K562 (cell line): ENCODE data around the gene CHD5. TPM values are rescaled to one million over a fixed set of nuclear protein-coding genes. Genes with fewer than 3 reads are reported as not detected.

Experiments used
- ATAC-seq: fragments of 200-7000 bp; cut with Tn5 transposase; 3 replicates; pipeline ENCODE4 v1.9.1; 2020; ENCODE audit warnings: moderate library complexity
- BruUV-seq: library from RNA; stranded (reverse); fragments of 400-500 nt; replicated peaks from 2 replicates; lab custom pipeline; 2021; lab: Mats Ljungman, UMichigan
- CTCF ChIA-PET: fragments of 300-600 bp; formaldehyde crosslinking; extraction: SDS; loops from one replicate; lab custom pipeline; 2021; ENCODE audit warnings: low intra/inter-chr PET ratio; lab: Yijun Ruan, JAX
- POLR2A ChIA-PET: fragments of 300-600, 350-650 bp; sonication (Branson Sonifier 250); formaldehyde crosslinking; extraction: SDS; loops from one replicate; lab custom pipeline; 2021; ENCODE audit warnings: antibody characterized with exemption, inconsistent platforms; lab: Yijun Ruan, JAX
- DNase-seq, 4 experiments: peaks; one replicate each; pipeline versions ENCODE4 v3.0.0 to v3.0.0-alpha.2; 2011 to 2018; ENCODE audit warnings: low spot score in 3 of 4, mixed read lengths in 3 of 4; ENCODE audit errors: extremely low read depth in 1 of 4
- FAIRE-seq: peaks from 2 replicates; lab custom pipeline; 2011; peaks lifted over from hg19 to GRCh38; lab: Jason Lieb, UNC
- H2AFZ ChIP-seq: 2 replicates; pipeline ENCODE4 v1.6.0; 2011; ENCODE audit warnings: low read depth, low read length, control low read depth, inconsistent platforms
- H3K27ac ChIP-seq: fragments of 200-600 bp; 3 replicates; pipeline ENCODE4 v1.8.0; 2011; ENCODE audit warnings: low read depth, mild to moderate bottlenecking, control low read depth, inconsistent platforms, low read length, moderate library complexity, mixed read lengths; ENCODE audit errors: extremely low read depth
- H3K27me3 ChIP-seq, 2 experiments: fragments of 300-600 bp in 1 of 2; 2 replicates in 1 of 2; 3 replicates in 1 of 2; pipeline versions ENCODE4 v1.6.0 to v1.8.0; 2011; ENCODE audit warnings: inconsistent platforms in 2 of 2, low read length in 2 of 2, mild to moderate bottlenecking in 1 of 2, mixed read lengths in 1 of 2, moderate library complexity in 1 of 2; ENCODE audit not compliant: control insufficient read depth in 2 of 2, insufficient read depth in 2 of 2
- H3K36me3 ChIP-seq: fragments of 300-600 bp; 3 replicates; pipeline ENCODE4 v1.8.0; 2011; ENCODE audit warnings: mild to moderate bottlenecking, low read length, inconsistent platforms; ENCODE audit not compliant: control insufficient read depth, insufficient read depth
- H3K4me1 ChIP-seq, 2 experiments: fragments of 200-600 bp in 1 of 2; replicated peaks in 1 of 2; 2 replicates in 1 of 2; 3 replicates in 1 of 2; pipeline versions ENCODE4 v1.5.1 to v1.8.0; 2011; ENCODE audit warnings: inconsistent platforms in 2 of 2, low read length in 2 of 2, mild to moderate bottlenecking in 1 of 2, mixed read lengths in 1 of 2, moderate library complexity in 1 of 2; ENCODE audit not compliant: control insufficient read depth in 2 of 2, insufficient read depth in 2 of 2
- H3K4me2 ChIP-seq: 2 replicates; pipeline ENCODE4 v1.6.1; 2011; ENCODE audit warnings: low read length, control low read depth, inconsistent platforms, mixed read lengths; ENCODE audit not compliant: insufficient read depth
- H3K4me3 ChIP-seq: fragments of 200-600 bp; sonication (generic), shearing (Covaris generic); 2 replicates; pipeline ENCODE4 v1.5.1; 2016; ENCODE audit warnings: control low read depth, inconsistent platforms
- H3K79me2 ChIP-seq: fragments of 200-600 bp; 3 replicates; pipeline ENCODE4 v1.8.0; 2011; ENCODE audit warnings: low read length, inconsistent platforms; ENCODE audit not compliant: control insufficient read depth, insufficient read depth
- H3K9ac ChIP-seq, 2 experiments: 2 replicates each; pipeline versions ENCODE4 v1.6.0 to v1.6.1; 2011; ENCODE audit warnings: low read depth in 2 of 2, low read length in 2 of 2, control low read depth in 1 of 2, inconsistent platforms in 1 of 2, mild to moderate bottlenecking in 1 of 2, mixed read lengths in 1 of 2; ENCODE audit not compliant: insufficient read depth in 1 of 2
- H3K9me1 ChIP-seq: one replicate; pipeline ENCODE4 v1.6.0; 2011; ENCODE audit warnings: inconsistent platforms, mild to moderate bottlenecking, low read length, moderate library complexity; ENCODE audit not compliant: control insufficient read depth, insufficient read depth
- H3K9me3 ChIP-seq: replicated peaks from 2 replicates; pipeline ENCODE4 v1.5.1; 2011; ENCODE audit warnings: low read depth, low read length, inconsistent platforms; ENCODE audit not compliant: control insufficient read depth, insufficient read depth
- H4K20me1 ChIP-seq: replicated peaks from 2 replicates; pipeline ENCODE4 v1.6.1; 2011; ENCODE audit warnings: low read length, inconsistent platforms, mixed read lengths; ENCODE audit not compliant: control insufficient read depth, insufficient read depth
- BMI1 ChIP-seq: fragments of 150-350 bp; IDR thresholded peaks from 2 replicates; pipeline ENCODE4 v1.6.1; 2014; ENCODE audit warnings: low read length
- CHD1 ChIP-seq: fragments of 200-600 bp; sonication (generic); IDR thresholded peaks from one replicate; pipeline ENCODE4 v1.6.1; 2012; ENCODE audit warnings: mild to moderate bottlenecking, moderate library complexity, low read length, inconsistent platforms
- PCBP2 ChIP-seq: fragments of 200-400 bp; formaldehyde crosslinking; IDR thresholded peaks from 2 replicates; pipeline ENCODE4 v1.6.1; 2018; ENCODE audit warnings: low read length, low read depth, mild to moderate bottlenecking, moderate library complexity; ENCODE audit not compliant: poor library complexity, severe bottlenecking
- SMAD3 ChIP-seq: fragments of 450-650 bp; formaldehyde crosslinking; conservative IDR thresholded peaks from 2 replicates; pipeline ENCODE4 v1.4.0; 2020; ENCODE audit warnings: mild to moderate bottlenecking
- ZNF696 ChIP-seq: fragments of 250-450 bp; sonication (Bioruptor Pico); conservative IDR thresholded peaks from 2 replicates; pipeline ENCODE4 v1.4.0; 2020; ENCODE audit warnings: mild to moderate bottlenecking, moderate library complexity
- WGBS: fragments of 100-300 bp; shearing (Covaris generic); methylation state at CpG from one replicate; pipeline ENCODE4 v1.1.6; 2016; ENCODE audit warnings: low coverage, mixed read lengths; ENCODE audit not compliant: insufficient coverage; ENCODE audit errors: missing lambda C conversion rate; 5-methylcytosine and 5-hydroxymethylcytosine counted together
- in situ Hi-C: fragments of 300-500 bp; cut with MboI; formaldehyde crosslinking; loops from 4 replicates; pipeline ENCODE4 v1.15.0; 2018; ENCODE audit warnings: inconsistent platforms, mixed read lengths
- intact Hi-C: fragments of 100-400 bp; cut with micrococcal nuclease; formaldehyde crosslinking; loops from 2 replicates; pipeline ENCODE4 v1.14.2; 2022
- polyA plus RNA-seq, 8 experiments: library from polyadenylated mRNA; depleted of rRNA in 4 of 8; stranded (reverse) in 5 of 8; unstranded in 3 of 8; fragments of >200 nt; fragmentation: Nextera tagmentation in 2 of 8; fragmentation: Illumina TruSeq in 1 of 8; extraction: Ambion mirVana in 2 of 8; extraction: Trizol in 1 of 8; gene quantifications; 2 replicates each; pipeline versions ENCODE4 v1.2.1 to v1.2.3, GENCODE V29; 2011 to 2014; ENCODE audit warnings: inconsistent platforms in 1 of 8, missing spikeins in 1 of 8
- total RNA-seq, 7 experiments: library from RNA; depleted of rRNA in 6 of 7; stranded (reverse); fragments of >200 nt in 6 of 7; fragmentation: Illumina TruSeq in 2 of 7; extraction: Trizol in 2 of 7; gene quantifications; 2 replicates each; pipeline versions ENCODE4 v1.2.1 to v1.2.3, GENCODE V29; 2011 to 2021; ENCODE audit warnings: low replicate concordance in 1 of 7
- TF ChIP-seq, protein P1 (sequence below): fragments of 450-650 bp; formaldehyde crosslinking; IDR thresholded peaks from 2 replicates; pipeline ENCODE4 v1.4.0; 2020; ENCODE audit warnings: mild to moderate bottlenecking
- TF ChIP-seq, protein P2 (sequence below): fragments of 450-650 bp; formaldehyde crosslinking; IDR thresholded peaks from 2 replicates; pipeline ENCODE4 v1.4.0; 2022; ENCODE audit warnings: missing genetic modification characterization

Gene CHD5
- total and polyA plus RNA-seq, 9 of the 15 experiments (the other 6 are each of a cell fraction or from before 2014, with no cell fraction given), result 0.03 to 0.52 (median 0.11) TPM; not detected in 2

DNA sequence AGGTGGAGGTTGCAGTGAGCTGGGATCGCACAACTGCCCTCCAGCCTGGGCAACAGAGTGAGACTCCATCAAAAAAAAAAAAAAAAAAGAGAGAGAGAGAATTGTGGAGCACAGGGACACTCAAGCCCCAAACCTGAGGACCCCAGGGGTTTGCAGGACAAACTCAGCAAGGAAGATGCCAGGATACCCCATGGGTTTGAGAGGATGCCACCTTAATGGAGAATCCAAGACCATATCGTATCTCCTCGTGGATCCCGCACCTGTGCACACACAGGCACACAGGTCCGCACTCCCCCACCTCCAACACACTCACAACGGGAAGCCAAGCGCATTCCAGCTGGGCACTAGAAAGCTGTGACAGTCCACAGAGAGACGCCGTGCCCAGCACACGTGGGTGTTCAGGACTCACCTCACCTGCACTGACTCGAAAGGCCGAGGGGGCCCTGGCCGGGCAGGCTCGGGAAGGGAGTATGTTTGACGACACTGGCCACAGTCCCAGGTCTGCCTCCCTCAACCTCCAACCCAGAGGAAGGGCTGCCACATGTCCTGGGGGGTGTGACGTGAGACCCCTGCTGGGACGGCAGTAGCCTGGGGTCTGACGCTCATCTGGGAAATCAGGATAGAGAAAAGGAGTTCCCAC lies 11.1 kb downstream of the CHD5 start:
- Histone ChIP-seq H3K79me2 (no peaks in the 10 kb centered on the region), H3K4me3 (no peak overlapping the region), H4K20me1 (peaks cover 45% of the 10 kb centered on the region), H3K27me3 (peaks cover 39 to 74% of the 10 kb centered on the region in 2 experiments), H3K4me1 (peaks cover 0 to 33% of the 10 kb centered on the region in 2 experiments; a peak in 2 of 5 replicates), H3K4me2 (no peak overlapping the region), H3K36me3 (no peaks in the 10 kb centered on the region), H2AFZ (no peak overlapping the region), H3K9ac (peak overlapping the region in 1 of 2 experiments; percentile 19; a peak in 1 of 4 replicates), H3K9me1 (no peaks in the 10 kb centered on the region), H3K9me3 (no peaks in the 10 kb centered on the region), H3K27ac (no peak overlapping the region)
- 5% methylated on average over 18 of the region's 18 CpGs for WGBS
- ATAC-seq (no peak), FAIRE-seq (no peak), DNase-seq (no peak)
- in situ Hi-C loops (no loop called here), intact Hi-C loops (no loop called here)
- TF ChIP-seq, protein P1, sequence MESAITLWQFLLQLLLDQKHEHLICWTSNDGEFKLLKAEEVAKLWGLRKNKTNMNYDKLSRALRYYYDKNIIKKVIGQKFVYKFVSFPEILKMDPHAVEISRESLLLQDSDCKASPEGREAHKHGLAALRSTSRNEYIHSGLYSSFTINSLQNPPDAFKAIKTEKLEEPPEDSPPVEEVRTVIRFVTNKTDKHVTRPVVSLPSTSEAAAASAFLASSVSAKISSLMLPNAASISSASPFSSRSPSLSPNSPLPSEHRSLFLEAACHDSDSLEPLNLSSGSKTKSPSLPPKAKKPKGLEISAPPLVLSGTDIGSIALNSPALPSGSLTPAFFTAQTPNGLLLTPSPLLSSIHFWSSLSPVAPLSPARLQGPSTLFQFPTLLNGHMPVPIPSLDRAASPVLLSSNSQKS (CRISPR knock-in tag), result no peak
- TF ChIP-seq CHD1 (no peak), ZNF696 (CRISPR knock-in tag) (no peak), BMI1 (no peak), PCBP2 (no peak), SMAD3 (CRISPR knock-in tag) (no peak)
- TF ChIP-seq, protein P2, sequence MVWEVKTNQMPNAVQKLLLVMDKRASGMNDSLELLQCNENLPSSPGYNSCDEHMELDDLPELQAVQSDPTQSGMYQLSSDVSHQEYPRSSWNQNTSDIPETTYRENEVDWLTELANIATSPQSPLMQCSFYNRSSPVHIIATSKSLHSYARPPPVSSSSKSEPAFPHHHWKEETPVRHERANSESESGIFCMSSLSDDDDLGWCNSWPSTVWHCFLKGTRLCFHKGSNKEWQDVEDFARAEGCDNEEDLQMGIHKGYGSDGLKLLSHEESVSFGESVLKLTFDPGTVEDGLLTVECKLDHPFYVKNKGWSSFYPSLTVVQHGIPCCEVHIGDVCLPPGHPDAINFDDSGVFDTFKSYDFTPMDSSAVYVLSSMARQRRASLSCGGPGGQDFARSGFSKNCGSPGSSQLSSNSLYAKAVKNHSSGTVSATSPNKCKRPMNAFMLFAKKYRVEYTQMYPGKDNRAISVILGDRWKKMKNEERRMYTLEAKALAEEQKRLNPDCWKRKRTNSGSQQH, result no peak
- POLR2A ChIA-PET, result interaction anchor here (0.7 kb wide), 1 partner anchor 11 kb away, joined by 3 read pairs; no protein-coding TSS in a partner anchor
- CTCF ChIA-PET, result no interaction called here
- BruUV-seq, result no TSS peak
